Measurements from ENCODE around the gene IGF2. TPM values are rescaled to one million over a fixed set of nuclear protein-coding genes. Genes with fewer than 3 reads are reported as not detected.

IGF2 gene
- total RNA-seq, 2 experiments from 2014 or later: 0.07 to 0.08 TPM

DNA sequence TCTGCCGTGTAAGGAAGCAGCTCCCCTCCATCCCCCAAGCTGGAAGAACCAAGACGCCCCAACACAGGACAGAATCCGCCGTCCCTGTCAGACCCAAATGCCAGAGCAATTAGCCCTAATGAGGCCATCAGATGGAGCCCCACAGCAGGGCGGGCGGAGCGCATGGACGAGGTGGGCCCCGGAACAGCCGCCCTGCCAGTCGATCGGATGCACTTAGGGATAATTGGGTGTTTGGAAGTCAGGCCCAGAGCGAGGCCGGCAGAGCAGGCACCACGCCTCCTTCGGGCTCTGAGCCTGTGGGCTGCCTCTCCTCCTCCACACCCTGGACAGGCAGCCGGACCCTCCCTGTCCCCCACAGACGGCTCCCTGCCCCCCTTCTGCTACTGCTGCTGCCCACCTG, 37.9 kb upstream of the IGF2 start:
- ChIA-PET POLR2A (no interaction called here), CTCF (no interaction called here)
- no peak for DNase-seq
- H3K27ac Mint-ChIP-seq: no peak overlapping the region
- no peaks in the 10 kb centered on the region for H3K36me3 Mint-ChIP-seq (ENCODE audit: low read depth)
- peaks cover 2% of the 10 kb centered on the region for H3K9me3 Mint-ChIP-seq
- no peaks in the 10 kb centered on the region for H3K4me1 Mint-ChIP-seq
- no peak overlapping the region for H3K4me3 Mint-ChIP-seq
- no peaks in the 10 kb centered on the region for H3K27me3 Mint-ChIP-seq

DNA sequence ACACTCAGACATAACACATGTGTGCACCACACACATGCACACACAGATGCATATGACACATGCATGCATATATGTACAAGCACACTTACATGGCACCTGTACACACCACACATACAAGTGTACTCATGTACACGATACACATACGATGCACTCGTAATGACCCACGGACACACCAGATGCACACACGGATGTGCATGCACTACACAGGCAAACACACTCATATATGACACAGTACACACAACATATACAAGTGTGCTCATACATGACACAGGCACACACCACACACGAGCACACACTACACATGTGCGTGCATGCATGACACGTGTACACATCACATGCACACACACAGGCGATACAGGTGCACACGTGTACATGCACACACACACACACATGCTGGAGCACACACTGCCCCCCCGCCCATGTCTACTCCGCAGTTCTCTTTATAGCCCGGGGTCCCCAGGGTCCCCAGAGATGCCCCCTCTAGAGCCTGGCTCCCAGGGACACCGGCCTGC, 37.3 kb upstream of the IGF2 start:
- Mint-ChIP-seq H3K4me3 (no peak overlapping the region), H3K9me3 (peaks cover 2% of the 10 kb centered on the region), H3K4me1 (no peaks in the 10 kb centered on the region), H3K27me3 (no peaks in the 10 kb centered on the region), H3K36me3 (ENCODE audit: low read depth) (no peaks in the 10 kb centered on the region), H3K27ac (no peak overlapping the region)
- no peak for DNase-seq
- ChIA-PET CTCF (no interaction called here), POLR2A (no interaction called here)

DNA sequence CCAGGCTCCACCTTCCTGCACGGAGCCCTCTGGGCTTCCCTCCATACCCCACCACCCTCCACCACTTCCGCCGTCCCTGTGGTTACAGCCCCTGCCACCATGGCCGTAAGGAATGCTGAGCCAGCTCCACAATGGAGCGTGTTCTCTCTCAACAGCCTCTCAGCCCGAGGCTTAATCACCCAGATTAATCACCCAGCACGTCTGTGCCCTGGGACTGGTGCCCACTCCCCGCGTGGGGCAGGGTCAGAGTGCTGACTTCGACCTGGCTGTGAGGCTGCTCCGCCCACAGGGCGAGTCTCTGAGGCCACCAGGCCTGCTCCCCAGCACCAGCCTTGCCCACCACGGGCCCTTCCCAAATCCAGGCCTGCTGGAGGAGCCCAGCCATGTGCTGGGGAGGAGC, 36.5 kb upstream of the IGF2 start:
- H3K9me3 Mint-ChIP-seq: peaks cover 2% of the 10 kb centered on the region
- CTCF ChIA-PET: no interaction called here
- POLR2A ChIA-PET: no interaction called here
- H3K4me1 Mint-ChIP-seq: no peaks in the 10 kb centered on the region
- no peak overlapping the region for H3K27ac Mint-ChIP-seq
- no peak overlapping the region for H3K4me3 Mint-ChIP-seq
- no peaks in the 10 kb centered on the region for H3K27me3 Mint-ChIP-seq
- DNase-seq: no peak
- no peaks in the 10 kb centered on the region for H3K36me3 Mint-ChIP-seq (ENCODE audit: low read depth)

DNA sequence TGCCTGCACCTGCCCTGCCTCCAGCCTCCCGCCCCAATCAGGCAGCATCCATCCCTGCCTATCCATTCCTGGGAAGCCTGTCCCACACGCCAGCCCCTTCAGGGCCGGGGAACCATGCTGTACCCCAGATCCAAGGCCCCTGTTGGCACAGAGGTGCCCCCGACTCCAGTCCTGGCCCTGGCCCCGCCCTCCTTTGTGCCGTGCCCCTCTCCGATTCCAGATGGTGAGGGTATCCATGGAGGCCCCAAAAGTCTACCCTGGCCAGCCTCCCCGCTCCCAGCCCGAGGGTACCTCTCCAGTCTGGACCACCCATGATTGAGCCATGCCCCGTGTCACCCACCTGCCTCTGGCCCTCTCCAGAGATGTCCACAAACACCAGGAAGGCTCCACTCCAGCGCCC, 35.2 kb upstream of the IGF2 start:
- POLR2A ChIA-PET: no interaction called here
- H3K4me1 Mint-ChIP-seq: no peaks in the 10 kb centered on the region
- no peak for DNase-seq
- H3K27me3 Mint-ChIP-seq: no peaks in the 10 kb centered on the region
- no peak overlapping the region for H3K27ac Mint-ChIP-seq
- H3K4me3 Mint-ChIP-seq: no peak overlapping the region
- H3K36me3 Mint-ChIP-seq (ENCODE audit: low read depth): no peaks in the 10 kb centered on the region
- peaks cover 2% of the 10 kb centered on the region for H3K9me3 Mint-ChIP-seq
- CTCF ChIA-PET: interaction anchor here (0.7 kb wide), 1 partner anchor 246 kb away, joined by 3 read pairs; no protein-coding TSS in a partner anchor

DNA sequence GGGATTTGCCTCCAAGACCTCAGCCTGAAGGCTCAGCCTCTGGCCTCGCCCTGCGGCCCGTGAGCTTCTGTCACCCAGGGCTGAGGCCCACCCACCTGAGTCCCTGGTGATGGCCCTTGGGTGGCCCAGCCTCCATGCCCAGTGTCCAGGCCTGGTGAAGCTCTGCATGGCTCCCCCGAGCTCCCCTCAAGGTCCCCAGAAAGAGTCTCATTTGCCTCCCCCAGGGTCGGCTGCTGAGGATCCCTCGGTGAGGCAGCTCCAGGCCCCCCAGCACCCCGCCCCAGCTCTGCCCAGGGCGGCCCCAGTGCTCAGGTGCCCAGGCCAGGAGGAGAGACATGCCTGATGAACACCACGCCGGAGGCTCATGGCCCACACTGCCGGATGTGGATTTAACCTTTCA, 34.6 kb upstream of the IGF2 start:
- DNase-seq: no peak
- Mint-ChIP-seq H3K27me3 (no peaks in the 10 kb centered on the region), H3K36me3 (ENCODE audit: low read depth) (no peaks in the 10 kb centered on the region), H3K4me3 (no peak overlapping the region), H3K9me3 (peaks cover 2% of the 10 kb centered on the region), H3K27ac (no peak overlapping the region), H3K4me1 (no peaks in the 10 kb centered on the region)
- CTCF ChIA-PET: interaction anchor here (0.7 kb wide), 1 partner anchor 247 kb away, joined by 3 read pairs; no protein-coding TSS in a partner anchor
- POLR2A ChIA-PET: no interaction called here

DNA sequence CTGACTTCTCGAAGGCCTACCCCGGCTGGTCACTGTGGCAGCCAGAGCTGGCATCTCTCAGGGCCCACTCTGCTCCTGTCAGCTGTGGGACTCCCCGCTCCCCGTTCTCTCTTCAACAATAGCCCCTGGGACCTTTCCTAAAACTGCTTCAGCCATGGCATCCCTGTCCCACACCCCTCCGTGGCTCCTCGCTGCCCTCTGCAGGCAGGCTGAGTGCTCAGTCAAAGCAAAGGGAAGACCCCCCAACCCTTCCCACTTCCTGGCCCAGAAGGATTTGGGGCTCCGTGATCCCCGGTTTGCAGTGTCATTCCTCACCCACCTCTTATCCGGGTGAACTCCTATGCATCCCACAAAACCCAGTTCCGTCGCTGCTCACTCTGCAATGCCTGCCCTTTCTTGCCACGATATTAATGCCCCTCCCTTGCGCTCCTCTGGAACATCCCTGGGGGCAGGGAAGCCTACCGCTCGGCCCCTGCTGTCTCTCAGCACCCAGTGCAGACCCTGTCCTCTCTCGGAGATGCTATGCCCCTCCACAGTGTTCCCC, 34.0 kb upstream of the IGF2 start:
- Mint-ChIP-seq H3K4me1 (no peaks in the 10 kb centered on the region), H3K27me3 (no peaks in the 10 kb centered on the region), H3K4me3 (no peak overlapping the region), H3K36me3 (ENCODE audit: low read depth) (no peaks in the 10 kb centered on the region), H3K9me3 (peaks cover 2% of the 10 kb centered on the region), H3K27ac (no peak overlapping the region)
- no peak for DNase-seq
- ChIA-PET POLR2A (no interaction called here), CTCF (no interaction called here)

DNA sequence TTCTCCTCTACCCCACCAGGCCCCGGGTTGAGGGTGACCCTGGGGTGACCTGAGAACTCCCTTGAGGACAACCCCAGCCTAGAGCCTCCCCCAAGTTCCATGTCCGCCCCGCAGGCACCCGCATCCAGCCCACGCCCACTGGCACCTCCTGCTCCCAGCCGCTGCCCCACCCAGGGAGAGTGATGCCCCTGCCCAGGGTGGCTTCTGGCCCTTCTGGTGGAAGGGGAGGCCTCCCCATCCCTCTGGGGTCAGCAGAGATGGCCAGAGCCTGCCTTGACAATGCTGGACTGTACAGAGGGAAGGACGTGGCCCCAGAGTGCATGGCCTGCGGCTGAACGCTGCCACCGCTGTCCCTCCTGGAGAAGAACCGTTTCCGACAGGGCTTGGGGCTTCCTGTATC, 33.5 kb upstream of the IGF2 start:
- no peak for DNase-seq
- Mint-ChIP-seq H3K9me3 (peaks cover 2% of the 10 kb centered on the region), H3K4me3 (no peak overlapping the region), H3K27me3 (no peaks in the 10 kb centered on the region), H3K27ac (no peak overlapping the region), H3K36me3 (ENCODE audit: low read depth) (no peaks in the 10 kb centered on the region), H3K4me1 (no peaks in the 10 kb centered on the region)
- ChIA-PET CTCF (no interaction called here), POLR2A (no interaction called here)

DNA sequence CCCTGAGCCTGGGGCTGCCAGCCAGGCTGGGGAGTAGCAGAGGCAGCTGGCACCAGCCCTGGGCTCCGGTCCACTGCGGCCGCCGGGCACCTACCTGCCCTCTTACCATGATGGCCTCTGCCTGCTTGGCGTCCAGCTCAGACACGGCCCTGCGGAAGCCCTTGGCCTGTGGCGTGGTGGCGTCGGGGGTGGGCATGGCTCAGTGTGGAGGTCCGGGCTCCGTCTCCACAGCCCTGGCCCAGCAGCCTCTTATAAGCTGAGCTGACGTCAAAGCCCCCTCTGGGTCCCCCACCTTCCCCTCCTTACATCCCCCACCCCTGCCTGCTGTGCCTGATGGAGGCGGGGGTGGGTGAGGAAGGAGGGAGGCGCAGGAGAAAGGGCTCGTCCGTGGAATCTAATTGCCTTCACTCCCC, 32.4 kb upstream of the IGF2 start, which contains the start of gene TH:
TSS of gene TH (minus strand) at position 225 of the 413 bp plus-strand sequence. CDS start at position 196, 29 bp downstream.
- Mint-ChIP-seq H3K4me3 (no peak within 1 kb of the TSS), H3K27me3 (no peaks in the 10 kb centered on the region)
- DNase-seq: no peak

DNA sequence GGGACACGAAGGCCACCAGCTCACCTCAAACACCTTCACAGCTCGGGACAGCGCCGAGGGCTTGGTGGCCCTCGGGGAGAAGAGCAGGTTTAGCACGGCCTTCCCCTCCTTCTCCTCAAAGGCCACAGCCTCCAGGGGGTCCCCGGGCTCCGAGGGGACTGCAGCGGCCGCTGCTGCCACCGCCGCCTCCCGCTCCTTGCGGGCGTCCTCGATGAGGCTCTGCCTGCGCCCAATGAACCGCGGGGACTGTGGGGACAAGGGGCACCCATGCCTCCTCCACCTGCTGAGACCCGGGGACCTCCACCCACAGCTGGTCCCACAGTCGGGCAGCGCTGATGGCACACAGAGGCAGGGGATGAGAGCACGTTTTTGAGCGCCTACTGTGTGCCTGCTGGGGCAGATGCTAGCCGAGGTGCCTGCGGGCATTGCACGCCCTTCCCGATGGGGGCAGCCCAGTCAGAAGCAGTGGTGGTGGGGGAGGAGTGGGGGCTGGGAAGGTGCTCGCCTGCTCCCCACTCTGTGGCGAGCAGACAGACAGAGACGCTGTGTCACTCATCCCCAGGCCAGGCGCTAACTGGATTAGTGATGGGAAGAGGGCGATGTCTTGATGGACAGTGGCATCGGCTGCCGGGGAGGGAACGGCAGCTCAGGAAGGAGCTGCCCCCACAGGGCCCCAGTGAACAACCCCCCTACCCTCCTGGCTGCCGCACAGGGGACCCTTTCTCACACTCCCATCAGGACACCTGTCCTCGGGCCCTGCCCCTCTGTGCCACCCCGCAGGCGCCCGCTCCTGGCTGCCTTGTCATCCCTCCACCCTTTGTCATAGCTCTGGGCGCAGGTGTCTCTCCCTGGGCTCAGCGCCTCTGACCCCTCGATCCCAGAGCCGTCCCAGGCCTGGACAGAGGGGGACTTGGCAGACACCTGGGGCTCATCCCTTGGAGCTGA, 30.7 kb upstream of the IGF2 start:
- no peak overlapping the region for H3K27ac Mint-ChIP-seq
- no peaks in the 10 kb centered on the region for H3K4me1 Mint-ChIP-seq
- H3K27me3 Mint-ChIP-seq: no peaks in the 10 kb centered on the region
- ChIA-PET POLR2A (no interaction called here), CTCF (interaction anchor here (1.1 kb wide), 1 partner anchor 16 kb away, joined by 3 read pairs; no protein-coding TSS in a partner anchor)
- no peak overlapping the region for H3K4me3 Mint-ChIP-seq
- H3K36me3 Mint-ChIP-seq (ENCODE audit: low read depth): no peaks in the 10 kb centered on the region
- no peaks in the 10 kb centered on the region for H3K9me3 Mint-ChIP-seq
- DNase-seq: no peak

More for the DNA sequence above, 32.4 kb upstream of the IGF2 start, which contains the start of gene TH:
- ChIA-PET POLR2A (no interaction called here), CTCF (no interaction called here)
- Mint-ChIP-seq H3K27ac (no peak within 1 kb of the TSS), H3K9me3 (peaks cover 2% of the 10 kb centered on the region), H3K4me1 (no peaks in the 10 kb centered on the region), H3K36me3 (ENCODE audit: low read depth) (no peaks in the 10 kb centered on the region)

DNA sequence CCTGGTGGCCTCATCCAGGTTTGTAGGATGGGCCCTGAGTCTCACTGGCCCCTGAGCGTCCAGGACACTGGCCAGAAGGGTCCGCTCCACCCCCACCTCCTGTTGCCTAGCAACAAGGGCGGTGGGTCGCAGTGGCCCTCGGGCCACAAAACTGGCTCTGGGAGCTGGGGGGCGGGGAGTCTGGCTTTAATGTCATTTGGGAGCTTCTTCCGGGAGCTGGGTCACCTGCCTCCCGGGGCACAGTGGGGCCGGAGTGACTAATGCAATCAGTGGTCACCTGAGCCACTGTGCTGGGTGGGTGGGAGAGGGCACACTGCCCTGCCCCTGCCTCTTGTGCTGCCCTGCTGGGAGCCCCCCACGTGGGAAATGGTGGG, 29.8 kb upstream of the IGF2 start:
- H3K27ac Mint-ChIP-seq: no peak overlapping the region
- H3K4me3 Mint-ChIP-seq: no peak overlapping the region
- H3K36me3 Mint-ChIP-seq (ENCODE audit: low read depth): no peaks in the 10 kb centered on the region
- DNase-seq: no peak
- POLR2A ChIA-PET: no interaction called here
- H3K4me1 Mint-ChIP-seq: no peaks in the 10 kb centered on the region
- CTCF ChIA-PET: interaction anchor here (1.1 kb wide), 1 partner anchor 17 kb away, joined by 3 read pairs; no protein-coding TSS in a partner anchor
- H3K27me3 Mint-ChIP-seq: no peaks in the 10 kb centered on the region
- H3K9me3 Mint-ChIP-seq: no peaks in the 10 kb centered on the region

DNA sequence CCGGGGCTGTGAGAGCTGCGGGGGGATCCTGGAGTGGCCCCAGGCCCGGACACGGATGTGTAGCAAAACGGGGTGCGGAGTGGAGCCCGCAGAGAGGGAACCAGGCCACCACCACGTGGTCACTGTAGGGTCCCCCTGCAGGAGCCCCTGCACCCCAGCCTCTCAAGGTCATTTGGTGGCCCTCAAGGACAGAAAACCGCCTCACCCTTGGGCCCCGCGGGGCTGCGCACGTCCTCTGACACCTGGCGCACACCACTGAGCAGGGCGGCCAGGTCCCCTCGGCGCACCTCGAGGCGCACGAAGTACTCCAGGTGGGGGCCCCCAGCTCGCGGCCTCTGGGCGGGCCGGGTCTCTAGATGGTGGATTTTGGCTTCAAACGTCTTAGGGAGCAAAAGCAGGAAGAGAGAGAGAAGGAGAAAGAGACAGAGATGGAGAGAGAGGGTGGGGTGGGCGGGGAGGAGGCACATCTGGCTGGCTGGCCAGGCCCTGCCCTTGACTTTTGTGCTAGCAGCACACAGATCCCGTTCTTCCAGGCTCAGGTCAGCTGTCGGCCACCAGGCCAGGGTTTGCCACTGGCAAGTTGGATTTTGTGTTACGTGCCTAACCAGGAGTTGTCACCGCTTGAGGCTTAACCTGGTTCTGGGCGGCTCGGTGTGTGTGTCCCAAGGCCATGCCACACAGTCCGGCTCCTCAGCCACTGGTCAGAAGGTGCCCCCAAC, 29.3 kb upstream of the IGF2 start:
- Mint-ChIP-seq H3K27ac (no peak overlapping the region), H3K27me3 (no peaks in the 10 kb centered on the region), H3K4me3 (no peak overlapping the region), H3K36me3 (ENCODE audit: low read depth) (no peaks in the 10 kb centered on the region), H3K9me3 (no peaks in the 10 kb centered on the region), H3K4me1 (no peaks in the 10 kb centered on the region)
- ChIA-PET POLR2A (no interaction called here), CTCF (interaction anchor here (1.1 kb wide), 1 partner anchor 18 kb away, joined by 3 read pairs; no protein-coding TSS in a partner anchor)
- no peak for DNase-seq

DNA sequence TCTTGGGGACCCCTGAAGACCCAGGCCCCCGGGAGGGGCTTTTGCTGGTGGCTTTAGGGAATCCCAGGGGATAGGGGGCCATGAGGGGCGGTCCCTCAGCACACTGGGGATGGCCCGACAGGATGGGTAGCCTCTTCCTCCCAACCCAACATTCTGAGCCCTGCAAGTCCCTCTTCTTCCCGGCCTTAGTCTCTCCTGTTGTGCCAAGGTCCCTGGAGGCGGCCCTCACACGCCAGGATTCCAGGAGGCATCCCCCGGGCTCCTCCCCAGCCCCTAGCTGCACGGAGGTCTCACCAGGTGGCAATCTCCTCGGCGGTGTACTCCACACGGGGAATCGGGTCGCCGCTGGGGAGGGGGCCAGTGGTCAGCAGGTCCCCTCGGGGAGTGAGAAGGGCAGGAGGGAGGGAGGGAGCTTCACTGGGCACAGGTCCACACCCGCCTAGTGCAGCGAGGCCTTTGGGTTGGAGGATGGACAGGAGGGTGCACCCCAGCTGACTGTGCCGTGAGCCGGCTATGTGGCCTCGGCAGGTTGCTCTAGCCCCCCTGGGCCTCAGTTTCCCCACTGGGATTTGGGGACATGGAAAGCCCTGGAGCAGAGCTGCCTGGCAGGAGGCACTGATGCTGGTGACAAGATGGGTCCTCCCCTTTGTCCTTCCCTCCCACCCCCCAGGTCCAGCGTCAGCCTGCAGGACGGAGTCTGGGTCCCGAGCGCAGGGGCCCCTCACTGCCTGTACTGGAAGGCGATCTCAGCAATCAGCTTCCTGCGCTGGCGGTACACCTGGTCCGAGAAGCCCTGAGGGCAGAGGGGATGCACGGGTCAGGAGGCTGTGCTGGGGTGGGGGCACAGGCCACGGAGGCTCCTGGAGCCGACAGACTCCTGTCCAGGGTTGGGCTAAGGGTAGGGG, 28.2 kb upstream of the IGF2 start:
- Mint-ChIP-seq H3K36me3 (ENCODE audit: low read depth) (no peaks in the 10 kb centered on the region), H3K9me3 (no peaks in the 10 kb centered on the region), H3K4me1 (no peaks in the 10 kb centered on the region), H3K27me3 (no peaks in the 10 kb centered on the region), H3K4me3 (no peak overlapping the region), H3K27ac (no peak overlapping the region)
- DNase-seq: no peak
- CTCF ChIA-PET: interaction anchor here (1.3 kb wide), 1 partner anchor 9 kb away, joined by 3 read pairs; no protein-coding TSS in a partner anchor
- POLR2A ChIA-PET: no interaction called here
